Diencephalon (tissue), 1 donor: ENCODE data around the gene SFTPD. TPM values are rescaled to one million over a fixed set of nuclear protein-coding genes. Genes with fewer than 3 reads are reported as not detected.

ENCODE experiments used
- total RNA-seq: library from RNA; depleted of rRNA; stranded (reverse); fragments of >200 nt; gene quantifications from one replicate; pipeline ENCODE4 v1.2.3, GENCODE V29; 2014

Gene SFTPD
- total RNA-seq, result 2.1 TPM

GRCh38 chr10:79948976-79949722, at the start of gene SFTPD:
TSS of gene SFTPD (minus strand) at chr10:79949105. CDS start at chr10:79946659, 2,446 bp downstream.

Other genes with a start within 250 kb of the SFTPD start
- gene NUTM2B, start 245.9 kb downstream of the SFTPD start, total RNA-seq, result 0.46 TPM
- 0.46 TPM for gene NUTM2E, start 122.4 kb downstream of the SFTPD start, total RNA-seq
- 18.0 TPM for gene TMEM254, start 129.6 kb upstream of the SFTPD start, total RNA-seq
- gene PLAC9, start 183.6 kb upstream of the SFTPD start, total RNA-seq, result 1.4 TPM